ENCODE measurements around the gene SHISA4.
A peak's percentile ranks its signal among the peaks of the same experiment; 100 is the strongest.
"Not testable (repeated sequence)": the region's sequence is repeated elsewhere in the genome, so short reads cannot be mapped to it uniquely, and the experiment has no call there.

SHISA4 gene

DNA sequence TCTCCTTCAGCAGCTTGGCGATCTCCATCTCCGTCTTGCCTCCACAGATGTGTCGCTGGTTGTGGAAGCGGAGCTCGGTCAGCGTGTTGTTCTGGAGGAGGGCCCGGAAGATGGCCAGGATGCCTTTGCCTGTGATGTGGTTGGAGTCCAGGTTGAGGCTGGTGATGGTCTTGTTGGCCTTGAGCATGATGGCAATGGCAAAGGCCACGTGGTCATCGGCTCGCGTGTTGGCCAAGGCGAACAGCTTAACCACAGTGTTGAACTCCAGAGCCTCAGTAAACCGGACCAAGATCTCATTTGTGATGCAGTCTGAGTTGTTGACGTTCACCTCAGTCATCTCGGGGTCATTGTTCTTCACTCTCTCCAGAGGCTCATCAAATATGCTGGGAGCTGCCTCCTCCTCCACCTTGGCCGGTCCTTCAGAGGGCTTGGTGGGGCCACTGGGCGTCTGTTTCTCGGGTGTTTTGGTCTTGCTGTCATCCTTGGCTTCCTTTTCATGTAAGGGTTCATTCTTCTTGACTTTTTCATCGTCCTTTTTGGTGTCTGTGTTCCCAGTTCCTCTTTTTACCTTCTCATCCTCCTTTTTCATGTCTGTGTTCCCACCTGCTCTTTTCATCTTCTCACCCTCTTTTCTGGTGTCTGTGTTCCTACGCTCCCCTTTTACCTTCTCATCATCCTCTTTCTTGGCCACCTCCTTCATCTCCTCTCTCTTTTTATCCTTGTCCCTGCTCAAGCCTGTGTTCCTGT is 11.2 kb downstream of the SHISA4 start:
- DNase-seq, result no peak

DNA sequence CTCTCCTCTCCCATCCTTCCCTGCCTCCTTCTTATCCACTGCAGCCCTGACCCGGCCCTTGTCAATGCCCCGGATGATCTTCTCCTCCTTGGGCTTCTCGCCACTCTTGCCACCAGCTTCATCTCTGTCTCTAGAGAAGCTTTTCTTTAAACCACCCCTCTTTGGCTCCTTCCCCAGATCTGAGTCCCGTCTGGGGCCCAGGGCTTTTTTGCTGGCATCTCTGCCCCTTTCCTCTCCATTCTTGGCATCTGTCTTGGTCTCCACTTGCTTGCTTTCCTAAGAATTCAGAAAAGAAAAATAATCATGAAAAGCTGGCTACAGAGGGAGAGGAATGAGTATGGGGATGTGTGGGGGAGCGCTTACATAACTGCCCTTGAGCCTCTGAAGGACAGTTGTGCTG is 11.8 kb downstream of the SHISA4 start:
- DNase-seq, result no peak

DNA sequence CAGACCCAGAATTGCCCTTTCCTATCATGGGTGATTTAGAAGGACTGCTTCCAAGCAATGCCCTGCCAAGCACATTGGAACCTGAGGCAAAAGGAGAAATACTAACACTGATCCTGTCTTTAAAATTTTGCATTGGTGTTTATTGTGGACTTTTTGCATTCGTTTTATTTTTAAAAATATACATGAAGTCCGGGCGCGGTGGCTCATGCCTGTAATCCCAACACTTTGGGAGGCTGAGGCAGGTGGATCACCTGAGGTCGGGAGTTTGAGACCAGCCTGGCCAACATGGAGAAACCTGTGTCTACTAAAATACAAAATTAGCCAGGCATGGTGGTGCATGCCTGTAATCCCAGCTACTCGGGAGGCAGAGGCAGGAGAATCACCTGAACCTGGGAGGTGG is 12.3 kb downstream of the SHISA4 start:
- DNase-seq, result not testable (repeated sequence)

DNA sequence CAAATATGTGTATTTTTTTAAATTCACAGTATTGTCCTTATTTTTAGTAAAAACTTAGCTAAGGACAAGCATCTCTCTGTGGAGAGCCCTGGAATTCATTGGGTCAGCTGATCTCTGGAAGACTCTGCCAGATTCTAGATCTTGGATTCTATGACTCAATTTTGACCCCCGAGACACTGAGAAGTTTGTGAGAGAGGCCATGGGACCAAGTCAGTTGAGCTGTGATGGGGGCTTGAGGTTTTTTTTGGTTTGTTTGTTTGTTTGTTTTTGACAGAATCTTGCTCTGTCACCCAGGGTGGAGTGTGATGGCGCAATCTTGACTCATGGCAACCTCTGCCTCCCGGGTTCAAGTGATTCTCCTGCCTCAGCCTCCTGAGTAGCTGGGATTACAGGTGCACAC is 13.5 kb downstream of the SHISA4 start:
- no peak for DNase-seq

DNA sequence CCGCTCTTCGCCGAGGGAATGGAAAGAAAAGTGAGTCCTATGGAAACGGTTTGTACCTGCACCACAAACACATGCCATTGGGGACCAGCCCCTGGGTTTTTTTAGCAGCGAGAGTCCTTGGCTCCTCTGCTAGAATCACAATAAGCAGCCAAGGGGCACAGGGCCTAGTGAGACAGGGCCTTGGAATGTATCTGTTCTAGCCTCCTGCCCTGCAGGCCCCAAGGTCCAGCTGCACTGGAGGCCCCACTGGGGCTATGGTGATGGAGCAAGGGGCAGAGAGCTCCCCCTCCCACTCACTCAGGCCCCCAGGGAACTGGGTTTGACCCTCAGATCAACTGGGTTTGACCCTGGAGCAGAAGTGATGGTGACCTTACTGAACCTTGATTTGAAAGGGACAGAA is 14.4 kb downstream of the SHISA4 start:
- DNase-seq, result no peak

DNA sequence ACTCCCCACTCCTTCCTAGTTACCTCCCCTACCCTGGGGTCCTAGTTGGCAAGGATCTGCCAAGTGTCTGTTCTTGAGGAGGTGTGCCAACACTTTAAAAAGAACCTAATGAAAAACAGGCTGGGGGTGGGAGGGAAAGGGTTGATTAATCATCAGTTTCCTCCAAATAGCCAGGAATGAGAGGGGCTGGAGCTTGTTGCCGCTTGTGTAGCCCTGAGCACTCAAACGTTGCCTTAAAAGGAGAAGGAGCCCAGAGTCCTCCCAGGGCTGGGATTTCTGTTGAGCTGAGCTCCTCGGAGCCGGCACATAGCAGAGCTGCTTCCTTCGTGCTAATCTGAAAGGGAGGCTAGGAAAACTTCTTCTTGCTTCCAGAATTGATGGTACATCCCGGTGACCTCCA is 15.9 kb downstream of the SHISA4 start:
- DNase-seq, result no peak

DNA sequence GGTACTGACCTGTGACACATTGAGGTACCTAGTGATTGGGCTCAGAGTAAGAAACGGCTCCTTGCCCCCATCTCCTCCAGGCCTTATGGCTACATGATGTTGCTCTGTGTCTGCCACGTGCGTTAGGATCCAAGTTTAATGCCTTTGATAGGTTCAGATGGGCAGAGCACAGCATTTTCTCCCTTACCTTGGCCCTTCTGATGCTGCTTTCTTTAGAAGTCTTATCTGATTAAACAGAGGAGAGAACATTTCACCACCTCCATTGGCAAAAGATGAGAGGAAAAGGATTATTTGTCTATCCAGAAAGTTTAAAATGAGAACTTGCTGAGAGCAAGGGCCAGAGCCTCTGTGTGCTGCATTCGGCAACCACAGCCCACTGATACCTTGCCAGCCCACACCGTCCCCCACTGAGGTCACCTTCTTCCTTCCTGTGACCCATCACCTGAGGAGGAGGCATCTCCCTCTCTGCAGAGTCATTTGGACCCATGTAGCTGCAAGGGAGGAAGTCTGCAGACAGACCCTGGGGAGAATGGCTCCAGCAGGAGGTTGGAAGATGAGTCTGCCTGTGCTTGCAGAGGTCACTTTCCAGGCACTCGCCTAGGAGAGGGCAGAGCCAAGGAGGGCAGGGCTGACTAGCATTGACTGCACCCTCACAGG is 16.7 kb downstream of the SHISA4 start:
- DNase-seq, result no peak

DNA sequence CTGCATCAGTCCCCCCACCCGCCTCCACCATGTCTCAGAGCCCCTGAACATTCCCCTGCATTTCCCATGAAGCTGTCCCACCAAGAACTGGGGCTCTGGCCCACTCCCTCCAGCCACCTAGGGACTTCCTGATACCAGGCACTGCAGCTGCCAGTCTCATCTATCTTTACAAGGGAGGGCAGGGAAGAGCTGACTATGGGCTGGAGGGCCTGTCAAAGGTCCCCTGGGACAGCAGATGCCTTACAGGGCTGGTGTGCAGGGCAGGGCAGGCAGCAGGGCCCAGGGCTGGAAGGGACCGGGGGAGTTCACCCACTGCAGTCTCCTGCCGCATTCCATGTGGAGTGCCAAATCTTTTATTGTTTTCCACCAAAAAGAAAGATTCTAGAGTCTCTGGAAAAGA is 17.6 kb downstream of the SHISA4 start:
- no peak for DNase-seq

DNA sequence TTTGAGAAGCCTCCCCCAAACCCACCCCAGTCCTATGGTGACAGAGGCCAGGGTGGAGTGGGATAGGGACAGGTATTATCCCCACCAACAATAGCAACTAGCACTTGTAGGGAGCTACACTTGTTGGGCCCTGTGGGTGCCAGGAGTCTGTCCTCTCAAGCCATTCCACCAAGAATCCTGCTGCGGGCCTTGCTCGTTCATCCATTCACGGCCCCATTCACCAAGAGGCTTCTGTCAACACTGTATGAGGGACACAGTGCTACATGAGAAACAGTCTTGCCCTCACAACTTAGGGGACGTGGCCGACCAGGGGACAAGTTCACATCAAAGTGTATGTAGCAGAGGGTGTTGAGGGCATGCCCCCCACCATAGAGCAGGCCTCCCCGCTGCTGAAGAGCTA is 18.9 kb downstream of the SHISA4 start:
- DNase-seq, result no peak

DNA sequence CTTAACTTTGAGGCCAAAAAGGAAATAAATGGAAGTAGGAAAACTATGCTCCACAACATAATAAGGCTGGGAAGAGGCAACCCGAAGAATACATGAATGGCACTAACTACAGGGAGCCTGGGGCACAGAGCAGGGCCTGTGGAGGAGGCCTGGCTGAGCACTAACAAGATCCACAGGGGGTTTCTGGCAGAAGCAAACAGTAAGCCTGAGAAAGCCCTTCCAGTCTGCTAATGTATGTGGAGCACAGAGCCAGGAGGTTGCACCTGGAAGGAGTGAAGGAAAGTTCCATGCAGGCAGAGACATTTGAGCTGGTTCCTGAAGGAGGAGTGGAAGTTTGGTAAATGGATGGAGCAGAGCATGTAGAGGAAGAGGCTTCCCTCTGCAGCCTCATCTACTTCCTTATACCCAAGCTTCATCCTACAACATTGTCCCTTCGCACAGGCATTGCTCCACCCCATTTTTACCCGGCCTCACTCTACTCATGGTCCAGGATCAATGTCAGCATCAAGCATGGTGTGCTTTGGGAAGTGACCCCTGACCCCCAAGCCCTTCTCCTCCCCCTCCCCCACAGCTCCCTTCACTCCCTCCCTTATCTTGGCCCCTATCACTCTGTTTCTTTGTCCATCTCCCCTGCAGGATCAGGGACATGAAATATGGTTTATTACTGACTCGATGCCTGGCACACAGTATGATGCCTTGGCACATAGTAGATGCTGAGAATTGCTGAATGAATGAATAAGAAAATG is 23.3 kb downstream of the SHISA4 start:
- no peak for DNase-seq

DNA sequence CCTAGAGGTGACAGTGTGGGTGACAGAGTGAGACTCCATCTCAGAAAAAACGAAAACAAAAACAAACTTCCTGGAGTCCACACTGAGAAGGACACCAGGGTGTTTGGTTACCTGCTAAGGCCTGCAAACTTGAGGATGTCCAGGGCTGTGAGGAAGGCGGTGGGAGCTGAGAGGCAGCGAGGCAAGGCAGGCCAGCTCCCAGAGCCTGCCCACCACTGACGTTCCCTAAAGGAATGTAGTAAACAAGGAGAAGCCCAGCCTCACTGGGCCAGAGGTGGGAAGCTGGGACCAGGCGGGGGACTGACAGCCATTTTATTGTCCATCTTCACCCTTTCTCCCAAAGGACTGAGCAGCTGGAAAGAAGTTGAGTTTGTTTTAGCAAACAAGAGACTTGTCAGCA is 24.1 kb downstream of the SHISA4 start:
- DNase-seq, result no peak

DNA sequence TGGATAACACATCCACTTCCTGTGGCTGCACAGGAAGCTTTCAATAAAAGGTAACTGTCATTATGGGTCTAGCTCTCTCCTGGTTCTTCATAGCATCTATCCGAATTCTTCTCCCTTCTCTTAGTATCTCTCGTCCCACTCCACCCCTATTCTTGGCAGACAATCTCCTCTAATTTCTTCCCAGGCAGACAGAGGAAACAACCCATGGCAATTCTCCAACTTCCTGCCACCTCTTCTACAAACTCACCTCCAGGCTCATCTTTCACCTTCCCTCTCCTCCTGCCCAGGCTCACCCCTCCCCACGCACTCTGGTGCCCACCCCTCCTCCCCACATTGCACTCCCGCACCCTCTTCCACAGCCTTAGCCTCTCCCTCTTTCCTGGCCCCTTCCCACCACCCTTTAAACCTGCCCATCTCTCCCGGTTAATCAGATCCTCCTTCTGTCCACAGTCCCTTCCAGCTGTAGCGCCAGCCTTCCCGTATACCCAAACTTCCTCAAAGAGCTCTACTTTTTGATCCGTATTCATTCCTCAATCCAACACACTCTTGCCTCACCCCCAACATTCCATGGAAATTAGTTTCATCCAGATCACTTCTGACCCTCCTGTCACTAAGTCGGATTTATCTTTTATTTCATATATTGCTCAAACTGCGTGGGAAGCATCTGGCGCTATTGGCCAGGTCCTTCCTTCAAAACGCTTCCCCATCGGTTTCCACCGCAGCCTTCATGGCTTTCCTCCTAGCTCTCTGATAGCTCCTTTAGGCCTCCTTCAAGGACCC is 25.9 kb downstream of the SHISA4 start:
- DNase-seq, result no peak

DNA sequence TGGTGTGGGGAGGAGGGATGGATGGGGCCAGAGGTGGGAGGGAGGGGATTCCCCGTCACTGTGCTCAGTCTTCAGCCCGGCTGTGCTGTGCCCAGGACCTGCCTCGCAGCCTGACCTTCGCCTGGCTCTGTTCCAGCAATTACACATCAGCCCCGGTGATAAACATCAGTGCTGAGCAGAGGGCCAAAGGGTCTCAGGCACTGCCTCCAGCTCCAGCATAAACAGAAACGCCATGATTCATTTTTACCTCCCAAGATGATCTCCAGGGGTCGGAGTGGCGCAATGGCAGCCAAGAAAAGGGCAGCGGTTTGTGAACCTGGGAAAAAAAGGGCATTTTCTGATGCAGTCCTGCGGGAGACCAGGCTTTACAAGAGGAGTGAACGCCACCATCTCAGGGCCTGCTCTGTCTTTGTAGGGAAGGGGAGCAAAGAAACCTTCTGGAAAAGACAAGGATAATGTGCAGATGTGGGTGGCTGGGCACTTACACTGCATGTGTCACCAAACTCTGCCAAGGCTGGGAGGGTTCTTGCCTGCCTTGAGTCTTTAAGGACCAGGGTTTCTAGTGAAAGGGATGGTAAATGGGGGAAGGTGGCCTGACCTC is 28.1 kb downstream of the SHISA4 start:
- DNase-seq, result peak; percentile 84

DNA sequence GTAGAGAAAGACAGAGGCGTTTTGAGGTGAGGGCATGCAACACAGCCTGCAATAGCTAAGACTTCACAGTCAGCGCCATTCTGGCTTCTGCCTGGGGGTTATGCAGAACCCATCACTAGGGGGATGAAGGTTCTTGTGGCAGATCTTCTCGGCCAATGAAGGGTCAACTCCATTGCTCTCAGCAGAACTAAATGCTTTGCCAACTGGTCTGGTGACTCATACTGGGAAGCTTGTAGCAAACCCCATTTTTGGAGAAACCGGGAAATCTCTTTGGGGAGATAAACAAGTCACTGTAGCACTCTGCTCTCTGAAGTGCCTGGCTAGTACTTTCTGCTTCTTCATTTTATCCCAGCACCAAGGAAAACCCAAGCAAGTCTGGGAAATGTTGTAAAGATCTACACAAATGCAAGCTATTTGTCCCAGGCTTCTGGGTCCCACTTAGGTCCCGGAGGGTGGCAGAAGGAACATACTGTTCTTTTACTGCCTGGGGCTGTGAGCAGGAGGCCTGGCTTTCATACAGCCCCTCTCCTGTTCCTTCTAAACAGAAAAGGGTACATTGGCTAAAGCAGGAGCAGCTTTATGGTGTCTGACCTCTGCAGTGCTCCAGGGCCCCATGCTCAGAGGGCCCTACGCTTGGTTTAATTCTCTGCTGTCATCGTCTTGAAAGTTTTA is 28.8 kb downstream of the SHISA4 start:
- DNase-seq, result no peak

DNA sequence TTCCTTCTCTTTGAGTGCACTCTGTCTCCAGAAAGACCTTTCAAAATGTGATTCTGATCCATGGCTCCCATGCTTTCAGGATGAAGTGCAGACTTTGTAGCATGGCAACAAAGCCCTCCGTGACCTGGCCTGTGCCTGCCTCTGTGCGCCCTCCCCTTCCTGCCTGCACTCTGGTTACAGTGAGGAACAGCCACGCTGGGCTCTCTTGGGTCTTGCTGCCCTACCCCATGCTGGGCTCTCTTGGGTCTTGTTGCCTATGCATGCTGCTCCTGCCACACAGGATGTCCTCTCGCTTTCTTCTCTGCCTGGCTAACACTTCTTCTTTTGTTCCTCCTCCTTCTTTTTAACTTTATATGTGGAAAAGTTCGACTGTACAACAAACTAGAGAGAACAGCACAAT is 29.6 kb downstream of the SHISA4 start:
- DNase-seq, result no peak

DNA sequence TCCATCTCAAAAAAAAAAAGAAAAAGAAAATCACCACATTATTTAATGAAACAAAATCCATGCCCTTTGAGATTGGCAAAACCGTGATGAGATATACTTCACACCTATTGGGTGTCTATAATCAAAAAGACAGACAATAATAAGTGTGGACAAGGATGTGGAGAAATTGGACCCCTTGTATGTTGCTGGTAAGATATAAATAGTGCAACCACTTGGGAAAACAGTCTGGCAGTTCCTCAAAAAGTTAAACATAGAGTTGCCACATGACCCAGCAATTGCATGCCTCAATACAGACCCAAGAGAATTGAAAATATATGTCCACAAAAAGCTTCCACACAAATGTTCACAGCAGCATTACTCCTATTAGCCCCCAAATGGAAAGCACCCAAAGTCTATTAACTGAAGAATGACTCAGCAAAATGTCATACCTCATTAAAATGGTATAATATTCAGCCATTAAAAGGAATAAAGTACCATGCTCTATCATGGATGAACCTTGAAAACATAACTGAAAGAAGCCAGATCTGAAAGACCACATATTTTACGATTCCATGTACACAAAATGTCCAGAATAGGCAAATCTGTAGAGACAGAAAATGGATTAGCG is 33.4 kb downstream of the SHISA4 start:
- DNase-seq, result no peak

DNA sequence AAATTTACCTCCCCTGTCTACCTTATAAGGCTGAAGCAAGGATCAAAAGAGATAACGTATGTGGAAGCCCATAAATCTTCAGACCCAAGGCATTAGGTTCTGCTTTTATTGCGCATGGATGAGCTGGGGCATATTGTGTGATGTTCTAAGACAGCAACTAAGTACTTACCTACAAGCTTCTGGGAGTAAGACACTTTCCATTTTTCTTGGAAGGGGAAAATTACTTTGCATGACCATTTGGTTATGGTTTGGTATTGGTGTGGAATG is 36.5 kb downstream of the SHISA4 start:
- DNase-seq, result no peak

DNA sequence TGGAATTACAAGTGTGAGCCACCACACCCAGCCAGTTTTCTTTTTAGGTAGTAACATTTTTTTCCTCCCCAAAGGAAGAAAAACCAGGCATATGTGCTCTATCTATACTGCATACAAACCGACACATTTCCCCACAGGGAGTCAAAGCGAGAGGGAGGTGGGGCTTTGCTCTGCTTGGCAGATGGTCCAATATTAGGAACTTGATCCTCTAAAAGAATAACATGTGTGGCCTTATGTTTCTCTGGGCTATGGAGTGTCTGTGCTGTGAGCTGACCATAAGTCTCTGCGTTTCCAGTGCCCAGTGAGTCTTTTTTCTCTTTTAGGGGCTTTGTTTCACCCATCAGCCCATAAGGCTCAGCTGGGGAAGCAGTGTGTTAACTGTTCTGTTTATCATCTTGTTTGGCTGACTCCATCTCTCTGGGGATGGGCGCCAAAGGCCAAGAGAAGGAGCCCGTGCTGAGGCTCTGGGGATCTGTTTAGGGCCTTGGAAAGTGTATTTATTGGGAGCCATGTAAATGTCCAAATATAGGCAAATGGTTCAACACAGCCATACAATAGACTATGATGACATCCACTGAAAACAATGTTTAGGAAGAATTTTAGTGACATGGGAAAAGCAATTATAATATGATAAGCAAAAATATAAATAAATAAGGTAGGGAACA is 37.4 kb downstream of the SHISA4 start:
- no peak for DNase-seq

DNA sequence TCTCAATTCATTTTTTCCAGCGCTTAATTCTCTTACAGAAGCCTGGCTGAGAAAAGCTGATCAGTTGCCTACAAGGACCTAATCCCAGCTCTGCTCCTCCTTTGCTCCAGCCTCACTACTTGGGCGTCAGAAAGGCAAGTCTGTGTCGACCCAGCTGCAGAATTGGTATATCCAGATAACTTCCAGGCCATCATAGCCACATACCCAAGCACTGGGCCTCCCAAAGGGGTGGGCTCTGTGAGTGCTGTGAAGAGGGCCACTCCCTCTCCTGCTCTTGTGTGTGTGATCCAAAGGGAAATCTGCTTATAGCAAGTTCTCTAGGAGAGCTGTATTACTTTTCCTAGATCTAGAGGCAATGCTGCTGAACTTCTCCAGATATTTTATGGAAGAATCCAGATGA is 39.6 kb downstream of the SHISA4 start:
- DNase-seq, result no peak

DNA sequence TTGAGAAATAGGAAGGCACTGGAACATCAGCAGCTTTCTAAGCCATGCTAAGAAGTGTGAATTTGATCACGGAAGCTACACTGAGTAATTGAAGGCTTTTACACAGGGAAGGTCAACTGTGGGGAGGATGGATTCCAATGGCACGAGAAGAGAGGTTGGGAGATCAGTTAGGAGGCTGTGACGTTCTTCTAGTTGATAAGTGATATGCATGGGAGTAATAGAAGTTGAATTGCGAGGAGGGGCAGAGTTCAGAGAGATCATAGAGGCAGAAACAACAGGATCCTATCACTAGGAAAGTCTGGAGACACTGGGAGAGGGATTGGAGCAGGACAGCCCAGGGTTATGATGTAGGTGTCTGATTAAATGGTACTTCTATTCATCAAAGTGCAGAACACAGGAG is 41.4 kb downstream of the SHISA4 start:
- no peak for DNase-seq

DNA sequence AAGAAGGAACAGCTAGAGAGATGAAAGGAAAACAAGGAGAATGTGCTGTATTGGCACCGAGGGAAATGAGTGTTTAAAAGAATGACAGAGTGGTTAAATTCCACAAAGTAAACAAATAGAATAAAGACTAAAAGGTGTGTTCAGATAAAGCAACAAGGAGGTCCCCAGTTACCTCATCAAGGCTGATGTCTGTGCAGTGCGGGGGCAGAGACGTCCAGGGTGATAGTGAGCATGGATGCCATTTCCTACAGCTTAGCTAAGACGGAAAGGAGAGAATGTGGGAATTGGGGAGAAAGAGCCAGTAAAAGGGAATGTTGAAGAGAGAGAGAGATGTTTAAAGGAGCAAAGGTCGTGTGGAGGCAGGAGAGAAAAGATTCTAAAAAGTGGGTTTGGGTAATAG is 42.1 kb downstream of the SHISA4 start:
- no peak for DNase-seq

All from RPMI8226 (cell line).